ENCODE data around the gene TXNDC2. TPM values are rescaled to one million over a fixed set of nuclear protein-coding genes. Genes with fewer than 3 reads are reported as not detected.

Gene TXNDC2
- total RNA-seq, 1 experiment from 2014 or later, result not detected

- ChIA-PET CTCF (interaction anchor here (0.6 kb wide), 1 partner anchor 489 kb away, joined by 4 read pairs; no protein-coding TSS in a partner anchor), POLR2A (no interaction called here)
- BruUV-seq (replicated peaks), result no TSS peak
- Histone ChIP-seq H3K4me1 (no peaks in the 10 kb centered on the region), H3K9me3 (peaks cover 4% of the 10 kb centered on the region), H3K4me3 (ENCODE audit: low read depth, low read length) (no peak overlapping the region), H3K36me3 (ENCODE audit: control insufficient read depth, insufficient read depth, low read length) (no peaks in the 10 kb centered on the region), H3K27me3 (replicated peaks; ENCODE audit: control insufficient read depth, insufficient read depth, low read length) (no peaks in the 10 kb centered on the region)
- no peak for DNase-seq
- Mint-ChIP-seq H3K4me3 (ENCODE audit: unreplicated experiment) (no peak overlapping the region), H3K9me3 (ENCODE audit: unreplicated experiment) (peaks cover 6% of the 10 kb centered on the region), H3K27ac (ENCODE audit: unreplicated experiment) (no peak overlapping the region), H3K36me3 (ENCODE audit: insufficient read depth, unreplicated experiment) (peaks cover 9% of the 10 kb centered on the region), H3K27me3 (ENCODE audit: insufficient read depth, unreplicated experiment) (no peaks in the 10 kb centered on the region), H3K4me1 (ENCODE audit: low read depth, unreplicated experiment) (no peaks in the 10 kb centered on the region)
- intact Hi-C loops (cut with micrococcal nuclease; ENCODE audit: unreplicated experiment), result no loop called here
- TF ChIP-seq, protein P1, sequence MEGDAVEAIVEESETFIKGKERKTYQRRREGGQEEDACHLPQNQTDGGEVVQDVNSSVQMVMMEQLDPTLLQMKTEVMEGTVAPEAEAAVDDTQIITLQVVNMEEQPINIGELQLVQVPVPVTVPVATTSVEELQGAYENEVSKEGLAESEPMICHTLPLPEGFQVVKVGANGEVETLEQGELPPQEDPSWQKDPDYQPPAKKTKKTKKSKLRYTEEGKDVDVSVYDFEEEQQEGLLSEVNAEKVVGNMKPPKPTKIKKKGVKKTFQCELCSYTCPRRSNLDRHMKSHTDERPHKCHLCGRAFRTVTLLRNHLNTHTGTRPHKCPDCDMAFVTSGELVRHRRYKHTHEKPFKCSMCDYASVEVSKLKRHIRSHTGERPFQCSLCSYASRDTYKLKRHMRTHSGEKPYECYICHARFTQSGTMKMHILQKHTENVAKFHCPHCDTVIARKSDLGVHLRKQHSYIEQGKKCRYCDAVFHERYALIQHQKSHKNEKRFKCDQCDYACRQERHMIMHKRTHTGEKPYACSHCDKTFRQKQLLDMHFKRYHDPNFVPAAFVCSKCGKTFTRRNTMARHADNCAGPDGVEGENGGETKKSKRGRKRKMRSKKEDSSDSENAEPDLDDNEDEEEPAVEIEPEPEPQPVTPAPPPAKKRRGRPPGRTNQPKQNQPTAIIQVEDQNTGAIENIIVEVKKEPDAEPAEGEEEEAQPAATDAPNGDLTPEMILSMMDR (IDR thresholded peaks at IDR 0.05; ENCODE audit: insufficient read depth in 1 of 2, low read depth in 1 of 2, low read length in 1 of 2, severe bottlenecking in 1 of 2, unreplicated experiment in 1 of 2), result no peak
Observed at GRCh38 chr18:9860682-9861081, 25.1 kb upstream of the TXNDC2 start.

- POLR2A ChIA-PET, result no interaction called here
- Histone ChIP-seq H3K27me3 (replicated peaks; ENCODE audit: control insufficient read depth, insufficient read depth, low read length) (no peaks in the 10 kb centered on the region), H3K4me3 (ENCODE audit: low read depth, low read length) (no peak overlapping the region), H3K9me3 (peaks cover 9% of the 10 kb centered on the region), H3K4me1 (no peaks in the 10 kb centered on the region), H3K36me3 (ENCODE audit: control insufficient read depth, insufficient read depth, low read length) (no peaks in the 10 kb centered on the region)
- TF ChIP-seq, protein P1 (IDR thresholded peaks at IDR 0.05; ENCODE audit: insufficient read depth in 1 of 2, low read depth in 1 of 2, low read length in 1 of 2, severe bottlenecking in 1 of 2, unreplicated experiment in 1 of 2), result no peak
- Mint-ChIP-seq H3K9me3 (ENCODE audit: unreplicated experiment) (peaks cover 10% of the 10 kb centered on the region), H3K27me3 (ENCODE audit: insufficient read depth, unreplicated experiment) (no peaks in the 10 kb centered on the region), H3K4me1 (ENCODE audit: low read depth, unreplicated experiment) (no peaks in the 10 kb centered on the region), H3K27ac (ENCODE audit: unreplicated experiment) (no peak overlapping the region), H3K4me3 (ENCODE audit: unreplicated experiment) (no peak overlapping the region), H3K36me3 (ENCODE audit: insufficient read depth, unreplicated experiment) (peaks cover 14% of the 10 kb centered on the region)
- DNase-seq, result no peak
- intact Hi-C loops (cut with micrococcal nuclease; ENCODE audit: unreplicated experiment), result no loop called here
- no TSS peak for BruUV-seq (replicated peaks)
- CTCF ChIA-PET, result interaction anchor here (0.6 kb wide), 1 partner anchor 489 kb away, joined by 4 read pairs; no protein-coding TSS in a partner anchor
Observed at GRCh38 chr18:9861157-9861556, 24.6 kb upstream of the TXNDC2 start.

GRCh38 chr18:9861933-9862332 lies 23.8 kb upstream of the TXNDC2 start:
- intact Hi-C loops (cut with micrococcal nuclease; ENCODE audit: unreplicated experiment), result no loop called here
- no peak for DNase-seq
- no peak overlapping the region for H3K27ac Mint-ChIP-seq (ENCODE audit: unreplicated experiment)
- Histone ChIP-seq H3K4me3 (ENCODE audit: low read depth, low read length) (no peak overlapping the region), H3K4me1 (peaks cover 2% of the 10 kb centered on the region; the same call in 1 of the 2 replicates), H3K36me3 (ENCODE audit: control insufficient read depth, insufficient read depth, low read length) (no peaks in the 10 kb centered on the region), H3K9me3 (peaks cover 12% of the 10 kb centered on the region), H3K27me3 (replicated peaks; ENCODE audit: control insufficient read depth, insufficient read depth, low read length) (no peaks in the 10 kb centered on the region)
- no peak overlapping the region for H3K4me3 Mint-ChIP-seq (ENCODE audit: unreplicated experiment)
- H3K27me3 Mint-ChIP-seq (ENCODE audit: insufficient read depth, unreplicated experiment), result no peaks in the 10 kb centered on the region
- peaks cover 17% of the 10 kb centered on the region for H3K36me3 Mint-ChIP-seq (ENCODE audit: insufficient read depth, unreplicated experiment)
- ChIA-PET POLR2A (no interaction called here), CTCF (interaction anchor here (0.6 kb wide), 1 partner anchor 162 kb away, joined by 5 read pairs; no protein-coding TSS in a partner anchor)
- BruUV-seq (replicated peaks), result no TSS peak
- H3K4me1 Mint-ChIP-seq (ENCODE audit: low read depth, unreplicated experiment), result no peaks in the 10 kb centered on the region
- peaks cover 15% of the 10 kb centered on the region for H3K9me3 Mint-ChIP-seq (ENCODE audit: unreplicated experiment)
- TF ChIP-seq, protein P1 (IDR thresholded peaks at IDR 0.05; ENCODE audit: insufficient read depth in 1 of 2, low read depth in 1 of 2, low read length in 1 of 2, severe bottlenecking in 1 of 2, unreplicated experiment in 1 of 2), result no peak
